ENCODE measurements around the gene CNTLN.
"Not testable (repeated sequence)": the region's sequence is repeated elsewhere in the genome, so short reads cannot be mapped to it uniquely, and the experiment has no call there.

Gene CNTLN

DNA sequence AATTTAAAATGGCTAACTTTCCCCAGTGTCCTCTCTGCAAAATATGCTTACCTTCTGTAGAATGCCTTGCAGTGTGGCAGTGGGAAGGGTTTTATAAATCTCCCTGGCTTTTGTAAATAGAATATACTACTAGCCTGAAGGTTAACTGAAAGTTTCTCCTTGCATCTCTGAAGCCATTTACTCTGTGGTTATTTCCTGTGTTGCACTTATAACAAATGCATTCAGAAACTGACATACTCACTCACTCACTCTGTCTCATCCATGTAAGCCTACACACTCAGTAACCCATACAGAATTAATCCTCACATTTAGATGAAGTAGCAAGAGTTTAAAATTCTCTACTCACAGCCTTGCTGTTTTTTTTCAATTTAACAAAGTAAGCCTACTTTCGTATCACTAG, 356.9 kb downstream of the CNTLN start:
- no peak for DNase-seq (ENCODE audit: low read depth)

- DNase-seq (ENCODE audit: low read depth) = no peak
Observed at GRCh38 chr9:17503196-17503595, 368.4 kb downstream of the CNTLN start.

DNA sequence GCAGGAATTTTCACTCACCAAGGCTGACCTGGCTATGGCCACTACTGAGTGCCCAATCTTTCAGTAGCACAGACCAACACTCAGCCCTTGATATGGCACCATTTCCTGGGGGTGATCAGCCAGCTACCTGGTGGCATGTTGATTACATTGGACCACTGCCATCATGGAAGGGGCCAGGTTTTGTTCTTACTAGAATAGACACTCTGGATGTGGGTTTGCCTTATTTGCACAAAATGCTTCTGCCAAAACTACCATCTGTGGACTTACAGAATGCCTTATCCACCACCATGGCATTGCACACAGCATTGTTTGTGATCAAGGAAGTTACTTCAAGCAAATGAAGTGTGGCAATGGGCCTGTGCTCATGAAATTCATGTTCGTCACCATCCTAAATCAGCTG, 374.3 kb downstream of the CNTLN start:
- DNase-seq (ENCODE audit: low read depth) = no peak

DNA sequence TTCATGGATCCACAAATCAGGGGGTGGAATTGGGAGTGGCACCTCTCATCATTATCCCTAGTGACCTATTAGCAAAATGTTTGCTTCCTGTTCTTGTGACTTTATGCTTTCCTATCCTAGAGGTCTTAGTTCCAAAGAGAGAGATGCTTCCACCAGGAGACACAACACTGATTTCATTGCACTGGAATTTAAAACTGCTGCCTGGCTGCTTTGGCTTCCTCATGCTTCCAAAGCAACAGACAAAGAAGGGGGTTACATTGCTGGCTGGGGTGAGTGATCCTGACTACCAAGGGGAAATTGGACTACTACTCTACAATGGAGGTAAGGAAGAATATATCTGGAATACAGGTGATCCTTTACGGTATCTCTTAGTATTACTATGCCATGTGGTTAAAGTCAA, 374.9 kb downstream of the CNTLN start:
- DNase-seq (ENCODE audit: low read depth) = no peak

DNA sequence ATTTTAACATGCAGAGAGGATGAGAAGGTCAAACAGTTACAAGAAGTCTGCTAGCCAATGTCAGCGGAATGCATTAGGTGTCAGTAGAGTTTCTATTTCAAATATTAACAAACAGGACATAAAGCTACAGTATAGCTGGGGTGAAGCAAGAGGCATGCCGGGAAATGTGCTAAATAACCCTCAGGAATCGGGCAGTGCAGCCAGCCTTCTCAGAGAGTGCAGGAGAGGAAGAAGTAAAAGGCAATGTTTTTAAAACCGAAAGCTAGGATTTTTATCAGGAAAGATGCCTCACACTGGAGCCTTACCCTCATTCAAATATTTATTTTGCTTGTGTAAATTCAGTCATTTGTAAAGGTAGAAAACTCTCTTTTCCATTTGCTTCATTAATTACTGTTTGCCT, 384.9 kb downstream of the CNTLN start:
- no peak for DNase-seq (ENCODE audit: low read depth)

GRCh38 chr9:17520268-17521064, 385.6 kb downstream of the CNTLN start:
- DNase-seq (ENCODE audit: low read depth) = no peak

DNA sequence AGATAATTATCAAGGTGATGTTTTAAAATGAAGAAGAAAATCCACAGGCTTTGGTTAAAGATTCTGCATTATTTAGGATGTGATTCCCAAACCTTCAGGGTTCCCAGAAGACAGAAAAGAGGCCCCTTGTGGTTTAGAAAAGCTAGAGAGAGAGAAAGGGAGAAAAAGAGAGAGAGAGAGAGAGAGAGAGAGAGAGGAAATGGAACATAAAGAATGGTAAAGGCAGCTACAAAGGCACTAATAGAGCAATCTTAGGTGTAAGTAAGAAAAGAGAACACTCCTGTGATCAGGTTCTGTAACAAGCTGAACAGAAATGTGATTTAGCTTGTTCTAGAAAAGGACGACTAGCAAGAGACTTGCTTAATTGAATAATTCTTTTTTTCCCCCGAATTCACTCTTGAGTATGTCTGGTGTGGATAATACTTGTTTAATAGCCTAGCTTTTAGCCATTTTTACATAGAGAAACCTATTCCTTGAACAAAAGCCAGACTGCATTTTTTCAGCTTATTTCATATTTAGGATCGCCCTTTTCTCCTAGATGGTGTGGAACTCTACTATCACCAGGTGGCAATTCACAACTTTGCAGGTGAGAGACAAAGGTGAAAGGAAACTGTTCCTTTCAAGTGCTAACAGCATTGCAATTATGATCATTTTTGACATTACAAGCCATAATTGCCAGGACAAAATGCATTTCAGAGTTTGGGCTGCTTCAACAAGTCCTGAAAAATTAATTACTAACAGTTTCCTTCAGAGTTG, 386.4 kb downstream of the CNTLN start:
- DNase-seq (ENCODE audit: low read depth) = no peak

- DNase-seq (ENCODE audit: low read depth) = not testable (repeated sequence)
Observed at GRCh38 chr9:17526726-17527125, 391.9 kb downstream of the CNTLN start.

DNA sequence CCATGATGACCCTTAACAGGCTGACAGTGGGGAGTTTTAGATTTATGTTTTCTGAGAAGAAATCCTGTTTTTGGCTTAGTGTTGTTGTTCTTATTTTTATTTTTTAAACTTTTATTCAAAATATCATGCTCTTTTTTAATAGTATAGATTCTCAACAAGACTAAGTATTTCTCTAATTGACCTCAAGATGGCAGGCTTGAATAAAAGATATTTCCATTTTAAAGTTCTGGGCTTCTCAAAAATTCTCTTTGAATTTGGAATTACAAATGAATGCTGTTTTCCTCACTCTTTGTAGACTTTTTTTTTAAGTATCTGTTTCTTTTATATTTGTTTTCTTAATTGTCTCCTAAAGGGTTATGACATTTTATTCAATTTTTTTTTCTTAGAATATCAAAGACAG, 394.0 kb downstream of the CNTLN start:
- DNase-seq (ENCODE audit: low read depth) = no peak

- peak; percentile 31 for DNase-seq (ENCODE audit: low read depth)
Observed at GRCh38 chr9:17531642-17532254, 396.9 kb downstream of the CNTLN start.

GRCh38 chr9:17532461-17532860, 397.6 kb downstream of the CNTLN start:
- DNase-seq (ENCODE audit: low read depth) = no peak

- DNase-seq (ENCODE audit: low read depth) = no peak
Observed at GRCh38 chr9:17535176-17535575, 400.3 kb downstream of the CNTLN start.

DNA sequence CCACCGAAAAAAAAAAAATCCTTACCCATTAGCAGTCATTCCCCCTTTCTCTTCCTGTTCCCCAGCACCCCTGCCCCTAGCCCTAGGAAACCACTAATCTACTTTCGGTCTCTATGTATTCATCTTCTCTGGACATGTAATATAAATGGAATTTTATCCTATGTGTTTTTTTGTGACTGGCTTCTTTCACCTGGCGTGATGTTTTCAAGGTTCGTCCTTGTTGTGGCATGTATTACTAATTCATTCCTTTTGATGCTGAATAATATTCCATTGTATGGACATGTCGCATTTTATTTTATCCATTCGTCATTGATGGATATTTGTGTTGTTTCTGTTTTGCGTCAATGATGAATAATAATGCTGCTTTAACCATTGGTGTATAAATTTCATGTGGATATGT, 401.2 kb downstream of the CNTLN start:
- DNase-seq (ENCODE audit: low read depth) = no peak

GRCh38 chr9:17551023-17551422, 416.2 kb downstream of the CNTLN start:
- DNase-seq (ENCODE audit: low read depth) = no peak

All from fibroblast of gingiva (primary cell).